Left lobe of liver (tissue), 2 donors: Measurements from ENCODE around the gene ACSL3. TPM values are rescaled to one million over a fixed set of nuclear protein-coding genes. Genes with fewer than 3 reads are reported as not detected.
A peak's percentile ranks its signal among the peaks of the same experiment; 100 is the strongest.
"Not testable (repeated sequence)": the region's sequence is repeated elsewhere in the genome, so short reads cannot be mapped to it uniquely, and the experiment has no call there.

ENCODE experiments used
- ATAC-seq: fragments of 200-7000 bp; cut with Tn5 transposase; one replicate; pipeline ENCODE4 v1.9.1; 2020; ENCODE audit warnings: mild to moderate bottlenecking, moderate library complexity
- DNase-seq: peaks from one replicate; pipeline ENCODE4 v3.0.0-alpha.2; 2020; ENCODE audit warnings: low spot score
- total RNA-seq: library from RNA; stranded (reverse); gene quantifications from one replicate; pipeline ENCODE4 v1.2.1, GENCODE V29; 2021
- donor health status: DM: no; HTN: no; CAD: no; lungs with moderate emphysema.
- donor health status: DM: no; HTN: yes; CAD: no.

Gene ACSL3
- total RNA-seq, result 41.5 TPM

DNA sequence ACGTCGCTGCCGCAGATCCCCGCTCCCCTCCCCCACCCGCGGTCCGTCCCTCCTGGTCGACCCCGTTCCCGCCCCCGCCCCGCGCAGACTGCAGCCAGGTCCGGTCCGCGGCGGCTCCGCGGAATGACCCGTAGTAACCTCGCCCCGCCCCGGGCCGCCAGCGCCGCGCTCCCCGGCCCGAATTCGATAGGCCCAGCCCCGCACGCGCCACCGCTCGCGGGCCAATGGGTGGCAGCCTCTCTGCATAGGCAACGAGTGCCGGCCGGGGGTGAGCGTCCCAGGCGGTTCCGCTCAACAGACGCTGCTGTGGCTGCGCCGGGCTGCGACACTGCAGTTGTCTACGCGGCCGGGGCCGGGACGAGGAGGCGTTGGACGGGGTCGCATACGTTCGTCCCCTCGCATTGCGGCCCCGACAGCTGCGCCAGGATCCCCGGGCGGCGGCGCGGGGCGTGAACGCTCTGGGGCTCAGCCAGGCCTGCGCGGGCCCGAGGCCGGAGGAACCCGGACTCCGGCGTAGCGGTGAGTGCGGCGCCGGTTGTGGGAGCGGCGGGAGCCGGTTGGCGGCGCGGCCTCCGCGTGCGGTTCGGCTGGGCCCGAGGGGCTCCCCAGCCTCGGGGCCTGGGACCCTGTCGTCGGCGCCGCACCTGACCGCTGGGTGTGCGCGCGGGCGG is at the start of gene ACSL3:
TSS of gene ACSL3 (plus strand) at position 297 of the 671 bp plus-strand sequence. CDS start 47,737 bp downstream, outside the sequence.
- DNase-seq (peak; percentile 99), ATAC-seq (peak; percentile 94)

DNA sequence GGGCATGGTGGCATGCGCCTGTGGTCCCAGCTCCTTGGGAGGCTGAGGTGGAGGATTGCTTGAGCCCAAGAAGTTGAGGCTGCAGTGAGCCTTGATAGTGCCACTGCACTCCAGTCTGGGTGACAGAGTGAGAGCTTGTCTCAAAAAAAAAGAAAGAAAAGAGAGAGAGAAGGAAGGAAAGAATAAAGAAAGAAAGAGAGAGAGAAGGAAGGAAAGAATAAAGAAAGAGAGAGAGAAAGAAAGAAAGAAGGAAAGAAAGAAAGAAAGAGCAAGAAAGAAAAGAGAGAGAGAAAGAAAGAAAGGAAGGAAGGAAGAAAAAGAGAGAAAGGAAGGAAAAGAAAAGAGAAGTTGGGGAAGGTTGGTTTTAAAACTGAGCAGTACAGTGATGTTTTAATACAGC is 49.0 kb upstream of the ACSL3 start:
- no peak for ATAC-seq
- no peak for DNase-seq

DNA sequence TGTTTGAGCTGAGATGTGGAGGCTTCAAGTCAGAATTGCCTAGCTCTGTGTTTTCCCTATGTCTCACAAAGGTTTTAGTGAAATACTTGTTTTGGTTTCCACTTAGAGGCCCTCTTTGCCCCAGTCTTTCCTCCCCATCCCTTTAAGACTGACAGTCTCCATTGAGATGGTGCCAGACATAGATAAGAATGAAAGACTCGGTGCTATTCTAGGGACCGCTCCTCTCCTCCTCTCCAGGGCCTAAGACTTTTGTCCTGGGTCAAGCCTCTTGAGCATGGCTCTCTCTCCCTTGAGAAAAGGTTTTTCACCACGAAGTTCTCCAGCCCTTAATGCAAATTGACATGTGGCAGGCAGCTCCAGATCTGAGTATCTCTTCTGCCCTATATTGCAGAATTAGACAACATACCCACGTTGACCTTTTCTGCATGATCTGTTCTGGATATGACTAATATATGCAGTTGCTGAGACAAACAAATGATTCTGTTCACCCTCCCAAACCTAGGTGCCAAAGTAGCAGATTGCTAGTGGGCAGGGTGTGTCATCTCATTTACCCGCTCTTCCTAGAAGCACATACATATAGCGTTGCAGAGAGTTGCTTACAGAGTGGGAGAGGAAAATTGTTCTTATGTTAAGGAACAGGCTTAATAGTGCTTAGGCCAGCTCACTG is 47.5 kb upstream of the ACSL3 start:
- ATAC-seq (no peak), DNase-seq (no peak)

DNA sequence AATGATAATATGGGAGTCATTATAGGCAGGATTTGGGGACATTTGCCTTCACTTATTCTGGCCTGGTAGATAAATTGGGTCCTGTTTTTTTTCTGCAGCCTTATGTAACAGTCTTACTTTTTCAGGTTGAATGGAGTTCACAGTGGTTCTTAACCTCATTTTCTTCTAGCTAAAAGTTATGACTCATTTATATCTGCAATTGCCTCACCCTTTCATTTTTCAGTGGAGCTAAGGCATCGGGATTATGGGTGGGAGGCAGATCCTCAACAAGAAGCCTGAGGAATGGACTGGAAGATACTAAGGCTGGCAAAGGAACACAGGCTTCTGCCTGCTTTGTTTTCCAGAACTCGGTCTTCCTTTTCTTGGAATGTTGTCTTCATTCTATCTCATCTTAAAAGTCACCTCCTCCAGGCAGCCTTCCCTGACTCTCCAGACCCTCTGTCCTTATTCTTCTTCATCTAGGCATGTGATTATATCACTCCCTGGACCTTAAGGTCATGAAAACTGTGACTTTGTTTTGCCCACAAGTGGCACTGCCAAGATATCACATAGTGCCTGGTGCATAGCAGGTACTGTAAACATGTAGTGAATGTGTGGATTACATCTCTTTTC is 41.0 kb upstream of the ACSL3 start:
- ATAC-seq (no peak), DNase-seq (no peak)

DNA sequence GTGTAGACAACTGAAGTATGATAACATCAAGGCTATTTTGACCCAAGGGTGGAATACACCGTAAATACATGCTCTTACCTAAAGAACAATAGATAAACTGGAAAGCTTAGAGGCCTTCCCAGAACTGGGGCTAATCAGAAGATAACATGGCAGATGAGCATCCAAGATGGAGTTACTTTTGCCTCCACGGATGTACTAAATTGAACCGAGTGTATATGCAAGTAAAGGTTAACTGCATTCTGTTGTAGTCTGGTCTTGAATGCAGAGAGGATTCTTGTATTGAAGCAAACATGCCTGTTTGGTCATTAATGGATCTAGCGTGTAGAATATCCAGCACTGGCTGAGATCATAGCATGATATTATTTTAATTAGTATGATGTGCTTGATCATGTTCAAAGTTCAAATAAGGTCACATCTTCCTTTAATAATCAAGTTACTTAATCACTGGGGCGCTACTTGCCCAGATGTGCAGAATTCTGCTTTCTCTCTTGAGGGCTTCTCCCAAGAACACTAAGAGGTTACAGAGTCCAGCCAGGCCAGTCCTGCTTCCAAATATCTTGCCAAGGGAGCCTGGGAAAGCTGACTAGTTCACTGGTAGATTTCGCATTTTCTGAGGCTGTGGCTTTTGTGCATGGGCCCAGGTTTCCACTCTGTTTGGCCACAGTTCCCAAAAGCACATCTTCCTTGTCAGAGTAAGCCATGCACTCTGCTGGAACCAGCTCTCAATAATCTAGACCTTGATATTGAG is 37.5 kb upstream of the ACSL3 start:
- DNase-seq (no peak), ATAC-seq (no peak)

DNA sequence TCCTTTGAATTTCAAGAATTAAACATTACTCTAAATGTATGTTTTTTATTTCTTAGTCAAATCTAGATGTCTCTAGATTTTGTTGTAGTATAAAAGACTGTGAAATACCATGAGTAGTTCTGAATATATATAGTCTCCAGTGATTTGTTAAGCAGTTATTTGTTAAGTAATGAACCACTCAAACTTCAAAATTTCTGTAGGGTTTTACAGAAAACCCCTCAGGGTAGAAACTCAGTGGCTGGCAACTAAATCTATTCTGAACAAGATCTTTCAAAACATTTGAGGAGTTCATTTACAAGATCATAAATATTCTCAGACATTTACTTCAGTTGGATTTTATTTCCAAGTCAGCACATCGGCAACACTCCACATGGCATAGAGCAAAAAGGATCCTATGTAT is 35.8 kb upstream of the ACSL3 start:
- no peak for DNase-seq
- no peak for ATAC-seq

DNA sequence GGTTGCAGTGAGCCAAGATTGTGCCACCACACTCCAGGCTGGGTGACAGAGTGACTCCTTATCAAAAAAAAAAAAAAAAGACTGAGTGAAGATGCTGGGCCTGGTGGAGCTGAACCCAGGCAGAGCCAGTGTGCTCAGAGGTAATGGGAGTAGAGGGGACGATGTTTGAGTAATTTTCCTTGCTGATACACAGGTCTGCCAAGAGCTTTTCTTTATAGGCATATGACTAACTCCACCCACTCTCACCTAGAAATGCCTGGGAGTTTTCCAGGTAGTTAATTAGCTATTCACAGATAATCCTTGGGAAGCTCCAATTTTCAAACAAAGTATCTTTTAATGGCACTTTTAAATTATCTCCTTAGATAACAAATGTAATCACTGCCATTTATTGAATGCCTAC is 33.4 kb upstream of the ACSL3 start:
- no peak for DNase-seq
- no peak for ATAC-seq

DNA sequence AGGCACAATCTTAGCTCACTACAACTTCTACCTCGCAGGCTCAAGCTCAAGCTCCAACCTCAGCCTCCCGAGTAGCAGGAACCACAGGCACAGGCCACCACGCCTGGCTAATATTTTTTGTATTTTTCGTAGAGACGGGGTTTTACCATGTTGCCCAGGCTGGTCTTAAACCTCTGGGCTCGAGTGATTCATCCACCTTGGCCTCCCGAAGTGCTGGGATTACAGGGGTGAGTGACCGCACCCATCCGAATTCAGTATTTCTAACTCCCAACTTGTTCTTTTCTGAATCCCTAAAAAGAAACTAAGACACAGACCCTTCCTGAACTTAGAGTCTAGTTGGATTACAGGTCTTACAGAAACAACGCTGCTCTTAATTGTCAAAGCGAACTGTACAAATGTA is 32.3 kb upstream of the ACSL3 start:
- no peak for ATAC-seq
- DNase-seq, result no peak

DNA sequence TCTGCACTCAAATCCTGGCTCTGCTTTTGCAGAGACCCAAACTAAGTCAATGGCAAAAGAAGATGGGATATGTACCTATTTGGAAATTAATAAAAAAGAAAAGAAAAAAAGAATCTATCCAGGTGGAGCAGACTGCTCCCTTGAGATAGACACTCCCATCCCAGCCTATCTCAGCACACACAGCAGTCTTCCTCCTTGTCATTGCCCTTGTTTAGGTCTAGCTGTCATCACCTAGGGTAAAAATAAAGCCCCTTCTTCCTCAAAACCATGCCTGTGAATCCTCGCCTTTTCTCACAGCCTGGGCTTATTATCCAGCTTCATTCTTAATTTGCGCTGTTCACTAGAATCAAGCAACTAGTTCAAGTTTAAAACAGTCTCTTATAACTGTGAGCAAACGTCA is 30.7 kb upstream of the ACSL3 start:
- DNase-seq (no peak), ATAC-seq (no peak)

DNA sequence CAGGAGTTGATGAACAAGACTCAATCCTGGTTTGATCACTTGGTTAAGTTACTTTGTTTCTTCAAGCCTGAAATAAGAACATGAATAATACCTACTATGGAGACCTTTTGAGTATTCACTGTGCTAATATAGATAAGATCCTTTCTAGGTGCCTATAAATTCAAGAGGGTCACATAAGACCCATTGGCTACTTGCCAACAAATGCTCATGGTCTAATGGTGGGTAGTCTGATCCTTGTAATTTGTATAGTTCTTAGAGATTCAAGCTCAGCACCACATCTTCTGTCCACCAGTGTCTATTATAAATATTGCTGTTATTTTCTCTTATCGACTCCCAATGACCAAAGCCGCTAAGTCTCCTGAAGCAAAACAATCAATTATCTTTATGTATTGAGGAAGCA is 27.4 kb upstream of the ACSL3 start:
- DNase-seq (no peak), ATAC-seq (no peak)

DNA sequence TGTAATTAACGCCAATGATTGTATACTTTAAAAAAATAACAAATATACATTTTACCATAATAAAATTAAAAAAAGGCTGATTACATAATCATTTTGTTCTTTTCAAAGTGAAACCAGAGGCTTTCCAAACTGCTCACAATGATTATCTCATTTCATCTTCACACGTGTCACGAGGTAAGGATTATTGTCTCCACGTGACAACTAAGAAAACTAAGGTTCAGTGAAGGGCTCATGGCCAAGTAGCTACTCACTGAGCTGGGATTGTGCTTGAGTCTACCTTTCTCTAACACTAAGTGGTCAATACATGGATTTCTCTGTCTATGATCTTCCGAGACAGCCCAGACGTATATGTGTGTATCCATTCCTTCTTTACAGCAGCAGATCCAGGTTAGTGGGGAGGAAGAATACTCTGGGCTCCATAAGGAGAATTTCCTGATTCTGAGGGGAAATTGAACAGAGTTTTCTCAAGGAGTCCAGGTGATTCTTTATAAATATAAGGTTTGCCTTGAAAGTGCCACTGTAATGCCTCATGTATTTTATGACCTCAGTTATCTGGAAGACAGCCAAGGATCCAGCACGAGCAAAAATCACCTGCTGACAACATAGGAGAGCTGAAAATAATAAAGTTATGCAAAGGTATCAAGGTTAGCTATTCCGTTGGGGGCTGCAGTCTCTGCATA is 25.6 kb upstream of the ACSL3 start:
- ATAC-seq (no peak), DNase-seq (no peak)

DNA sequence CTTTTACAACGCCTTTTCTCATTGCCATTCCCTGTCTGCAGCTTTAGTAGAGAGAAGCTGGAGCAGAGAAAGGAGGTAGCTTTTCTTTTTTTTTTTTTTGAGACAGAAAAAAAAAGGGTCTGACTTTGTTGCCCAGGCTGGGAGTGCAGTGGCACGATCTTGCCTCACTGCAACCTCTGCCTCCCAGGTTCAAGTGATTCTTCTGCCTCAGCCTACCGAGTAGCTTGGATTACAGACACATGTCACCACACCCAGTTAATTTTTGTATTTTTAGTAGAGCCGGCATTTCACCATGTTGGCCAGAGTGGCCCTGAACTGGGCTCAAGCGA is 25.0 kb upstream of the ACSL3 start:
- ATAC-seq (no peak), DNase-seq (no peak)

DNA sequence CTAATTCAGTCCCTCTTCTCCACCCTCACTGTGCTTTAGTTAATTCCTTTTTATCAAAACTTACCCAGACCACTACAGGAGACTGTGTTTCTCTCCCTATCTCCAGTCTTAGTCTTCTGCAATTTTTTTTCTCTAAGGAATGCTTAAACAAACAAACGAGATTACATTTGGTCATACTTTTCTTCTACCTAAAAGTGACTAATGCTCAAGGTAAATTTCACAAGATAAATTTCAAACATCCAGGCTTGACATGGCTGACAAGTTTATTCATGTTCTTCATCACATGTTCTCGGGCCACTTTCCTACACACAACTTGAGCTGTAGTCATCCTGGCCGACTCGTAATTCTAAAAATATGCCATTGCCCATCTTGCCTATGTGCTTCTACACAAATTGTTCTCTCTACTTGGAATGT is 23.2 kb upstream of the ACSL3 start:
- ATAC-seq, result no peak
- DNase-seq, result no peak

DNA sequence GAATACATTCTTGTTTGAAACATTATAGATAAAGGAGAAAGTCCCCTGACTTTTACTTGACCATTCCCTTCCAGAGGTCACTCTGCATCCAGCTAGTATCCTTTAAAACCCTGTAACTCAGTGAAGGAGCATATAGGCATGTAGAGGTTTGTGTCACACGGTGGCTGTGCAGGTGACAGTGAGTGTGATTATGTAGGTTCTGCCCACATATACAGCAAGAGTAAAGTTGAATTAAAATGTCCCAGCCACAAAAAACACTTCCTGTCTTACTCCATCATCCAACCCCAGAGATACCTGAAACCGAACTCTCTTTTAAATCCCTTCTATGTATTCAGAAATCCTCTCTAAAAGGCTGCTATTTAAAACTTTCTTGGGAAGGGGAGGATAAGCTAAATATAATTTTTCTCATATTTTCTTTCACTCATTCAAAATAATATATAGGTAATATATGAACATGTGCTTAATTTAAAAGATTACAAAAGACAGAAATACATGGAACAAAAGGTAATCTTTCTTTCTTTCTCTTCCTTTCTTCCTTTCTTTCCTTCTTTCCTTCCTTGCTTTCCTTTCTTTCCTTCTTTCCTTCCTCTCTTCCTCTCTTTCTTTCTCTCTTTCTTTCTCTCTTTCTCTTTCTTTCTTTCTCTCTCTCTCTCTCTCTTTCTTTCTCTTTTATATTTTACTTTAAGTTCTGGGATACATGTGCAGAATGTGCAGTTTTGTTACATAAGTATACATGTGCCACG is 20.6 kb upstream of the ACSL3 start:
- ATAC-seq (no peak), DNase-seq (no peak)

DNA sequence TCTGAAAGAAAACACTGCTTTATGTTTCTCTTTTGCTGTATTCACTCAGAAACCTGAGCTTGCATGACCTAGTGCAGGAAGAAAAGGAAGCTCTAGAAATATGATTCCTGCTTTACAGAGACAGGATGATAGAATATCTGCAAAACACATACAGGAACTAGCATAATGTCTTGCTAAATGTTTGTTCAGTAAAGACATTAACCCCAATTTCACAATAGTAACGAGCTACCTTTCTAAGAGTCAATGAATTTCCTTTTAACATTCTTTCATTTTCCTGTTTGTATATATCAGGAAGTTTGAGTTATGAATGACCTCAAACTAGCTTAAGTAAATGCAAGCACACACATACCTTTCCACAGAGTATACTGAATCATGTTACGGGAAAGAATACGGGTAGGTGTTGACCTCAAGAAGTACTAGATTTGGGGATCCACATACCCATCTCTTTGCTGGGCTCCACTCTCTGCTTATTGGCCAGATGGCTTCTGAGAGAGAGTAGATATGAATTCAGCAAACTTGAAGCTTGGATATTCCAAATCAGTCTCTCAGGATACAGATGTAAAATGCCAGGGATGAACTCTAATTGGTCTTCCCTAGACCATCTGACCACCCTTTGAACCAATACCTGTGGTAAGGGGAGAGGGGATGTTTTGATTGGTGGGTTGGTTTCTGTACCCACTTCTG is 18.2 kb upstream of the ACSL3 start:
- DNase-seq (no peak), ATAC-seq (peak; percentile 85)

DNA sequence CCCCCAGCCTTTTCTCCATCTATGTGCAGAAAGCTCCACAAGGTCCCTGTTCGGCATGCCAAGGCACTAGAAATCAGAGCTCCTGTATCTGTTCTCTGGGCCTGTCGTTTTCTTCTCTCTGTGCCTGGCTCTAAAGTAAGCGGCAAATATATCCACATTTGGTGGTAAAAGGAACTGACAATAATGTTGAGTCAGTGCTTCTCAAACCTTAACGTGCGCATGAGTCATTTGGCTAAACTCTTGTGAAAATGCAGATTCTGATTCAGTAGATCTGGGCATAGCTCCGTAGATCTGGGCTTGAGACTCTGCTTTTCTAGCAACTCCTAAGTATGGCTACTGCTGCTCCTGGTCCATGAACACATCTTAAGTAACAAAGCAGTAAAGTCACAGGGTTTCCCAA is 16.5 kb upstream of the ACSL3 start:
- DNase-seq, result no peak
- ATAC-seq, result no peak

DNA sequence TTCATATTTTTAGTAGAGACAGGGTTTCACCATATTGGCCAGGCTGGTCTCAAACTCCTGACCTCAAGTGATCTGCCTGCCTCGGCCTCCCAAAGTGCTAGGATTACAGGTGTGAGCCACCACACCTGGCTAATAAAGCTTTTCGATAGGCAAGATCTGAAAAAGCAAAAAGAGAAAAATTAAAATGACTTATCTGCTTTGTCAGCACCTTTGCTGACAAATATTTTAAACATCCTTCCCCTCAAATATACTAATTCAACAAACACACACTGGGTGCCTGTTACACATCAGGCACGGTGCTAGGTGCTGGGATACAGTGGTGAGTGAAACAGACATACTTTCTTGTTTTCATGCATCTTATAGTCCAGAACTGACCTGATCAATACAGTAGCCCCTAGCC is 15.5 kb upstream of the ACSL3 start:
- DNase-seq, ATAC-seq: not testable (repeated sequence)

DNA sequence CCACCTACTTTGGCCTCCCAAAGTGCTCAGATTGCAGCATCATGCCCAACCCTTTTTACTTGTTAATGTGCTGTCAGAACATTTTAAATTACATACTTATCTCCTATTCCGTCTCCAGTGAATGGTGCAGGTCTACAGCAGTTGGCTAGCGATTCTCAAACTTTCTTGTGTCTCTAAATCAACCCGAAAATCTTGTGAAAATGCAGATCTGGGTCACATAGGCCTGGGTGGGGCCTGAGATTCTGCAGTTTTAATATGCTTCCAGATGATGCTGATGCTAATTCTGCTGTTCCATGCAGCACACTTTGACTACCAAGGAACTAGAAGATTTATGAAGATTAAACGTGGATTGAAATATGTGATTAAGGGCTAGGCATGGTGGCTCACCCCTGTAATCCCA is 14.8 kb upstream of the ACSL3 start:
- no peak for DNase-seq
- no peak for ATAC-seq

DNA sequence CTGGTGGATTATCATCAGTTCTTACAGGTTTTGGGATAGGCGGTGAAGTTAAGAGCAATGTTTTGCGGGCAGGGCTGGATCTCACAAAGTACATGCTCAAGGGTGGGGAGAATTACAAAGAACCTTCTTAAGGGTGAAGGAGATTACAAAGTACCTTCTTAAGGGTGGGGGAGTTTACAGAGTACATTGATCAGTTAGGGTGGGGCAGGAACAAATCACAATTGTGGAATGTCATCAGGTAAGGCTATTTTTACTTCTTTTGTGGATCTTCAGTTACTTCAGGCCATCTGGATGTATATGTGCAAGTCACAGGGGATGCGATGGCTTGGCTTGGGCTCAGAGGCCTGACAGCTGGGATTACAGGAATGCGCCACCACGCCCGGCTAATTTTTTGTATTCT is 12.8 kb upstream of the ACSL3 start:
- ATAC-seq, DNase-seq: not testable (repeated sequence)

DNA sequence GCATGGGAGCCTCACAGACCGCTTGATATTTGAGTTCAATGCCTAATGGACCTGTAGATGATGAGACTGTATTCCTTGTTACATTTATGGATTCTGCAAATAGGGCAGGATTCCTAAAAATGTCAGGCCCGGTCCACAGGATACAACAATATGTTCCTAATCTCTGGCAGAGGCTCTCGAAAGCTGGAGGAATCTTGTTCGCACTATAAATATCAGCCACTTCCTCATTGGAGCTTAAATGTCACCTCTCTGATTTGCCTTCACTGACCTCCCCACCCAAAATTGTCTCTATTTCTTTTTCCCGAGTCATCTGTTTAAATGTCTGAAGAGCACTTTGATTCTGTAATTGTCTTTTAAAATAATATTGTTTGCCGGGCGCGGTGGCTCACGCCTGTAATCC is 12.0 kb upstream of the ACSL3 start:
- ATAC-seq (no peak), DNase-seq (no peak)
